Uterus (tissue), 2 donors: ENCODE measurements around the gene ARSG.

Experiments
- POLR2A ChIP-seq, 2 donors: fragments of 450-650 bp; IDR thresholded peaks; one replicate each; pipeline ENCODE4 v1.6.1; 2016; ENCODE audit warnings: antibody characterized with exemption in 2 of 2, mild to moderate bottlenecking in 1 of 2, moderate library complexity in 1 of 2
- TF ChIP-seq, protein P1 (sequence below), 4 experiments: fragments of 200-600 bp in 2 of 4; fragments of 450-650 bp in 2 of 4; sonication (generic) in 2 of 4; IDR thresholded peaks; one replicate each; pipeline ENCODE4 v1.5.1; 2016 to 2019; ENCODE audit warnings: antibody characterized with exemption in 4 of 4, mild to moderate bottlenecking in 2 of 4, moderate library complexity in 1 of 4

DNA sequence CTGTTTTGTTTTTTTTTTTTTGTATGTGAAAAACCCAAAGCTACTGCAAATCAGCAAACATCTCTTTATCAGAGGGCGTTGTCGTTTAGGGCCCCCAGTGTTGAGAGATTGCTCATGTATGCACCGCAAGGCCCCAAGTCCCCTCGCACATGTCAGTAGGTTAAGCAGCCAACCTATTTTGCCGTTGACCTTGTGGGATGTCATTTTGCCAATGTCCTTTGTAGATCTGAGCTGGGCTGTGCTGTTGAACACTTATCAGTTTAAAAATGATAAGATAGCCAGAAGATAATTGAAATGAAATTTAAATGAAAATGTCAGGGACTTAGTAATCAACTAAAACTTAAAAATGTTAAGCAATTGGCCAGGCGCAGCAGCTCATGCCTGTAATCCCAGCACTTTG, 26.2 kb downstream of the ARSG start:
- TF ChIP-seq, protein P1, sequence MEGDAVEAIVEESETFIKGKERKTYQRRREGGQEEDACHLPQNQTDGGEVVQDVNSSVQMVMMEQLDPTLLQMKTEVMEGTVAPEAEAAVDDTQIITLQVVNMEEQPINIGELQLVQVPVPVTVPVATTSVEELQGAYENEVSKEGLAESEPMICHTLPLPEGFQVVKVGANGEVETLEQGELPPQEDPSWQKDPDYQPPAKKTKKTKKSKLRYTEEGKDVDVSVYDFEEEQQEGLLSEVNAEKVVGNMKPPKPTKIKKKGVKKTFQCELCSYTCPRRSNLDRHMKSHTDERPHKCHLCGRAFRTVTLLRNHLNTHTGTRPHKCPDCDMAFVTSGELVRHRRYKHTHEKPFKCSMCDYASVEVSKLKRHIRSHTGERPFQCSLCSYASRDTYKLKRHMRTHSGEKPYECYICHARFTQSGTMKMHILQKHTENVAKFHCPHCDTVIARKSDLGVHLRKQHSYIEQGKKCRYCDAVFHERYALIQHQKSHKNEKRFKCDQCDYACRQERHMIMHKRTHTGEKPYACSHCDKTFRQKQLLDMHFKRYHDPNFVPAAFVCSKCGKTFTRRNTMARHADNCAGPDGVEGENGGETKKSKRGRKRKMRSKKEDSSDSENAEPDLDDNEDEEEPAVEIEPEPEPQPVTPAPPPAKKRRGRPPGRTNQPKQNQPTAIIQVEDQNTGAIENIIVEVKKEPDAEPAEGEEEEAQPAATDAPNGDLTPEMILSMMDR (IDR thresholded peaks at IDR 0.05) = no peak
- no peak for TF ChIP-seq POLR2A (IDR thresholded peaks at IDR 0.05)
